Mucosa of stomach (tissue), 1 donor: ENCODE data around the gene ALDH1A1.

Source experiments
- H3K27me3 ChIP-seq: one replicate; pipeline ENCODE4 v1.7.0; 2013; ENCODE audit warnings: mild to moderate bottlenecking, low read length; ENCODE audit not compliant: control insufficient read depth, insufficient read depth
- H3K36me3 ChIP-seq: one replicate; pipeline ENCODE4 v1.7.0; 2013; ENCODE audit warnings: low read length; ENCODE audit not compliant: control insufficient read depth, insufficient read depth
- H3K4me1 ChIP-seq: one replicate; pipeline ENCODE4 v1.7.0; 2013; ENCODE audit warnings: mild to moderate bottlenecking, low read length; ENCODE audit not compliant: control insufficient read depth, insufficient read depth
- H3K4me3 ChIP-seq: one replicate; pipeline ENCODE4 v1.7.0; 2013; ENCODE audit warnings: low read length
- H3K9ac ChIP-seq: one replicate; pipeline ENCODE4 v1.7.0; 2013; ENCODE audit warnings: mild to moderate bottlenecking, low read length, moderate library complexity
- H3K9me3 ChIP-seq: one replicate; pipeline ENCODE4 v1.7.0; 2013; ENCODE audit warnings: mild to moderate bottlenecking, low read length, moderate library complexity; ENCODE audit not compliant: control insufficient read depth
- donor health status: Pancreatic carcinoma.

The ALDH1A1 gene

GRCh38 chr9:72935595-72935994 lies 17.3 kb downstream of the ALDH1A1 start:
- Histone ChIP-seq H3K4me3 (no peak overlapping the region), H3K27me3 (no peaks in the 10 kb centered on the region), H3K36me3 (no peaks in the 10 kb centered on the region), H3K4me1 (peaks cover 14% of the 10 kb centered on the region), H3K9ac (no peak overlapping the region), H3K9me3 (no peaks in the 10 kb centered on the region)

- H3K4me1 ChIP-seq, result peaks cover 14% of the 10 kb centered on the region
- no peak overlapping the region for H3K4me3 ChIP-seq
- H3K9ac ChIP-seq, result no peak overlapping the region
- no peaks in the 10 kb centered on the region for H3K27me3 ChIP-seq
- no peaks in the 10 kb centered on the region for H3K9me3 ChIP-seq
- no peaks in the 10 kb centered on the region for H3K36me3 ChIP-seq
These were observed 18.9 kb downstream of the ALDH1A1 start for GRCh38 chr9:72933730-72934665.

- Histone ChIP-seq H3K4me3 (no peak overlapping the region), H3K4me1 (peaks cover 14% of the 10 kb centered on the region), H3K9me3 (no peaks in the 10 kb centered on the region), H3K9ac (no peak overlapping the region), H3K36me3 (no peaks in the 10 kb centered on the region), H3K27me3 (no peaks in the 10 kb centered on the region)
These were observed 20.2 kb downstream of the ALDH1A1 start for GRCh38 chr9:72932619-72933018.

- Histone ChIP-seq H3K9me3 (no peaks in the 10 kb centered on the region), H3K4me1 (peaks cover 10% of the 10 kb centered on the region), H3K36me3 (no peaks in the 10 kb centered on the region), H3K4me3 (no peak overlapping the region), H3K9ac (no peak overlapping the region), H3K27me3 (no peaks in the 10 kb centered on the region)
These were observed 21.0 kb downstream of the ALDH1A1 start for GRCh38 chr9:72931897-72932296.

- Histone ChIP-seq H3K4me3 (no peak overlapping the region), H3K36me3 (no peaks in the 10 kb centered on the region), H3K9me3 (no peaks in the 10 kb centered on the region), H3K27me3 (no peaks in the 10 kb centered on the region), H3K9ac (no peak overlapping the region), H3K4me1 (peaks cover 10% of the 10 kb centered on the region)
These were observed 21.4 kb downstream of the ALDH1A1 start for GRCh38 chr9:72931437-72931836.

- peaks cover 10% of the 10 kb centered on the region for H3K4me1 ChIP-seq
- H3K9ac ChIP-seq, result no peak overlapping the region
- H3K9me3 ChIP-seq, result no peaks in the 10 kb centered on the region
- no peaks in the 10 kb centered on the region for H3K36me3 ChIP-seq
- no peak overlapping the region for H3K4me3 ChIP-seq
- no peaks in the 10 kb centered on the region for H3K27me3 ChIP-seq
These were observed 22.0 kb downstream of the ALDH1A1 start for GRCh38 chr9:72930828-72931227.

GRCh38 chr9:72929542-72929941 lies 23.3 kb downstream of the ALDH1A1 start:
- no peak overlapping the region for H3K9ac ChIP-seq
- no peaks in the 10 kb centered on the region for H3K9me3 ChIP-seq
- peaks cover 4% of the 10 kb centered on the region for H3K4me1 ChIP-seq
- no peak overlapping the region for H3K4me3 ChIP-seq
- no peaks in the 10 kb centered on the region for H3K27me3 ChIP-seq
- no peaks in the 10 kb centered on the region for H3K36me3 ChIP-seq

- H3K9ac ChIP-seq, result no peak overlapping the region
- H3K27me3 ChIP-seq, result no peaks in the 10 kb centered on the region
- H3K9me3 ChIP-seq, result no peaks in the 10 kb centered on the region
- H3K36me3 ChIP-seq, result peaks cover 3% of the 10 kb centered on the region
- H3K4me3 ChIP-seq, result no peak overlapping the region
- peaks cover 4% of the 10 kb centered on the region for H3K4me1 ChIP-seq
These were observed 24.8 kb downstream of the ALDH1A1 start for GRCh38 chr9:72928042-72928507.

GRCh38 chr9:72926506-72926905 lies 26.3 kb downstream of the ALDH1A1 start:
- H3K4me1 ChIP-seq, result no peaks in the 10 kb centered on the region
- no peaks in the 10 kb centered on the region for H3K27me3 ChIP-seq
- no peaks in the 10 kb centered on the region for H3K9me3 ChIP-seq
- H3K4me3 ChIP-seq, result no peak overlapping the region
- H3K9ac ChIP-seq, result no peak overlapping the region
- H3K36me3 ChIP-seq, result peaks cover 10% of the 10 kb centered on the region

- Histone ChIP-seq H3K27me3 (no peaks in the 10 kb centered on the region), H3K9me3 (no peaks in the 10 kb centered on the region), H3K9ac (no peak overlapping the region), H3K36me3 (peaks cover 10% of the 10 kb centered on the region), H3K4me1 (no peaks in the 10 kb centered on the region), H3K4me3 (no peak overlapping the region)
These were observed 27.0 kb downstream of the ALDH1A1 start for GRCh38 chr9:72925891-72926290.

GRCh38 chr9:72925126-72925789 lies 27.6 kb downstream of the ALDH1A1 start:
- peaks cover 10% of the 10 kb centered on the region for H3K36me3 ChIP-seq
- no peaks in the 10 kb centered on the region for H3K9me3 ChIP-seq

GRCh38 chr9:72924154-72924790 lies 28.6 kb downstream of the ALDH1A1 start:
- no peaks in the 10 kb centered on the region for H3K9me3 ChIP-seq
- H3K36me3 ChIP-seq, result peaks cover 10% of the 10 kb centered on the region
- no peaks in the 10 kb centered on the region for H3K4me1 ChIP-seq
- no peak overlapping the region for H3K9ac ChIP-seq
- no peaks in the 10 kb centered on the region for H3K27me3 ChIP-seq
- H3K4me3 ChIP-seq, result no peak overlapping the region

More at GRCh38 chr9:72925126-72925789, 27.6 kb downstream of the ALDH1A1 start:
- Histone ChIP-seq H3K27me3 (no peaks in the 10 kb centered on the region), H3K4me3 (no peak overlapping the region), H3K9ac (no peak overlapping the region), H3K4me1 (no peaks in the 10 kb centered on the region)
